Stimulated activated CD4-positive, alpha-beta T cell treated with anti-CD3 and anti-CD28 coated beads, Interleukin-2, amount 100 ng/mL, for 48 hours (primary cell): ENCODE results near the gene TRAPPC12.

Source experiments
- DNase-seq, 2 donors: peaks; one replicate each; pipeline ENCODE4 v3.0.0-alpha.2; 2020

The TRAPPC12 gene

DNA sequence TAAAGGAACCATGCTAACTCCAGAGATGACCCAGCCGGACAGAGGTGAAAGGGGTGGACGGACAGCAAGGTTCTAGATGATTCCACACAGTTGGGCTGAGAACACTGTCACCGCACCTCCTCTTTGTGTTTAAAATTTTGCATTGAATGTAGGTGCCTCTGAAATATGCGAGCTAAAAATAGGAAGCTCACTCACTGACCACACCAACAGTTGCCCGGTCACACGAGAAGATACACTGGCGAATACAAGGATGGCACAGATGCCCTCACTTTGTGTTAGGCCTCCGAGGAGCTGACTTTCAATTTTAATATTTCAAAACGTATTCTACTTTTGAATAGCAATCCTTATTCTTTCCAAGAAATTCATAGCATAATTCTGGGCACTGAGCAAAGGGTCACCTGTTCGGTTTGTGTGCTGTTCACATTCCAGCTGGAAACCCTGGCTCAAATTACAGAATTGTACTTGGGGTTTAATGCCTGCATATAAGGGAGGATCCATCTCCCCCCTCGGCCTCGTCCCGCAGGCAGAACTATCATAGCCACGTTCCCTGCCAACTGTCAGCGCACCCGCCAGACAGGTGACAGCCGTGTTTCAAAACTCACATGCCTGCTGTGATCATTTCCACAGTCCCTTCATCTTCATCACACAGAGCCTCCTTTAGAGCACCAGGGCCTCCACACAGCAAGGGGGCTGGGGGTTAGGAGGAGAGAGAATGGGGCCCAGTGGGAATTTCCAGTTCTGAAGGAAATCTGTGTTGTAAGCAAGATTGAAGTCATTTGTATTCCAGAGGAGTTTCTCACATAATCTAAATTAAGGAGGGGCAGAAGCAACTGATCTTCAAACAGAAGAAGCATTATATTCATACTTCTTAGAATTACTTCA is 91.6 kb downstream of the TRAPPC12 start:
- DNase-seq: no peak

DNA sequence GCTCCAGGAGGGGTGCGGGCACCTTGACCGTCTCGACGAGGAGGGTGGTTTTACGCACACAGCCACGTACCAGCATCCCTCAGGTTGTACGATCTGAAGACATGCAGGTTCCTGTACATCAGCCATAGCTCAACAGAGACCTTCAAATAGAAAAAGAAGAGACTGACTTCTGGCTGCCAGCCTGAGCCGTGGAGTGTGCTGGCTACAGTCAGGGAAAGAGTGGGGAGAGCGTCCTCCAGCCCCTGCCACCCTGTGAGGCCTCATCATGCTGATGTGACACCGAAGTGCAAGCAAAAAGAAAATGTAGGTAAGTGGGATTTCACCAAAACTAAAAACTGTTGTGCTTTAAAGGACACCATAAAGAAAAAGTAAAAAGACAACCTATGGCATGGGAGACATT is 92.8 kb downstream of the TRAPPC12 start:
- no peak for DNase-seq

DNA sequence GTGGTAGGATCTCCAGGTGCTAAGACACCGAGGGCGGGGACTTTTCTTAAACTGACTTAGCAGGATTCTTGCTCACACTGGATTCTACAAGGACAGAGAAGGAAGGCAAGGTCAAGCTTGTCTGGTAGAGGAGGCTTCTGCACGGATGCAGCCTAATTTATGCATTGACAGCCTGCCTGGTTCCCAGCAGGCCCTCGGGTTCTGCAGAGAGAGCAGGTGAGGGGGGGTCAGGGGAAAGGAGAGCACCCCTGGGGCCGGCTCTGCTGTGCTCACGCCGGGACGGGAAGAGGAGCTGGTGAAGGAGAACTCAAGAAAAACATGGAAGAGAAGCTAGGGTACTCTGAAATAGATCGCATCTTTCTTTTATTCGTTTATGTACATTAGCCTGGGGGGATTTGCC is 93.5 kb downstream of the TRAPPC12 start:
- no peak for DNase-seq

DNA sequence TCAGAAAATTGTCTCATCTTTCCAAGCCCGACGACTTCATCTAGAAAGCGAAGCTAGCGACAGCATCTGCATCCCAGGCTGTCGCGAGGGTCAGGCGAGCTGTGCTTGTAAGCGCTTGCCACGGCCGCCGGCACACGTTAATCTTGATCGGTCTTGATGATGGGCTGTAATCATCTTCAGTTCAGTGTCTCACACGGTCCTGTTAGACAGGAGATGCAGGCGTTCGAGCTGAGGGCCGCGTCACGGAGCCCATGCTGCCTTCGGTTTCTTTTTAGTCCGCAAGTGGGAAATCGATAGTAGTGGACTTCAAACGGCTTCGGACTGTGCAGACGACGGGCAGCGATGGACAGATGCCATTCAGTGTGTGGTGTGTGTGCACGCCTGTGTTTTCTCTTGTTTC is 96.3 kb downstream of the TRAPPC12 start:
- no peak for DNase-seq

GRCh38 chr2:3476321-3476984 is 97.0 kb downstream of the TRAPPC12 start:
- no peak for DNase-seq

GRCh38 chr2:3476985-3477327 is 97.5 kb downstream of the TRAPPC12 start:
- DNase-seq: no peak

GRCh38 chr2:3478846-3479385 is 99.4 kb downstream of the TRAPPC12 start:
- no peak for DNase-seq

- no peak for DNase-seq
These were observed 100.2 kb downstream of the TRAPPC12 start for GRCh38 chr2:3479430-3480320.

DNA sequence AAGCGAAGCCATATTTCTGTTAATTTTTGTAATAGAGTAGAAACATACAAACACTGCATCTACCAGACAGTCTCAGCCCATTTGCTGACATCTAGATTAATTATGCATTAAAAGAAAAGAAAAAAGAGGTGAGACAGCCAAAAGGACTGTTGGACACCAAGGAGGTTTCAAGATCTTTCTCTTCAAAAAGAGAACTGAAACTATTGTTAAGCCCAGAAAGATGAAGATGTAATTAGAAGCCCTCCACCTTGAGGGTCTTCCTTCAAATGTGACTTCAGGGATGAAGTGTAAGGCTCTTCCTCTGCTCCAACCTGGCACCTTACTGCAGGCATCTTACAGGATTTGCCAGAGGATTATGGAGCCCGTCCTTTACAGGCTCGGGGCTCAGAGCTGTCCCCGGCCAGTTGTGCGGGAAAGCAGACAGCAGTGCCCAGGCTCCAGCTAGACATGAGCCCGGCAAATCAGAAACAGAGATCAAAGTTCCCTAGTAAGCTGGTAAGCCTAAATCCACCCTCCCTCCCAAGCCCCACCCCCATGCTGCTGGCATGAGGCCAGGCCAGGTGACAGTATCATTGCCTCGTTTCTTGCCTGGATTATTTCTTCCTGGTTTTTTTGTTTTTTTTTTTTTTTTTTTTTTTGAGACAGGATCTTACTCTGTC is 101.0 kb downstream of the TRAPPC12 start:
- no peak for DNase-seq

GRCh38 chr2:3481011-3481400 is 101.5 kb downstream of the TRAPPC12 start:
- no peak for DNase-seq

- DNase-seq: no peak
These were observed 102.4 kb downstream of the TRAPPC12 start for GRCh38 chr2:3481736-3482362.

GRCh38 chr2:3482363-3482821 is 102.9 kb downstream of the TRAPPC12 start:
- DNase-seq: no peak

DNA sequence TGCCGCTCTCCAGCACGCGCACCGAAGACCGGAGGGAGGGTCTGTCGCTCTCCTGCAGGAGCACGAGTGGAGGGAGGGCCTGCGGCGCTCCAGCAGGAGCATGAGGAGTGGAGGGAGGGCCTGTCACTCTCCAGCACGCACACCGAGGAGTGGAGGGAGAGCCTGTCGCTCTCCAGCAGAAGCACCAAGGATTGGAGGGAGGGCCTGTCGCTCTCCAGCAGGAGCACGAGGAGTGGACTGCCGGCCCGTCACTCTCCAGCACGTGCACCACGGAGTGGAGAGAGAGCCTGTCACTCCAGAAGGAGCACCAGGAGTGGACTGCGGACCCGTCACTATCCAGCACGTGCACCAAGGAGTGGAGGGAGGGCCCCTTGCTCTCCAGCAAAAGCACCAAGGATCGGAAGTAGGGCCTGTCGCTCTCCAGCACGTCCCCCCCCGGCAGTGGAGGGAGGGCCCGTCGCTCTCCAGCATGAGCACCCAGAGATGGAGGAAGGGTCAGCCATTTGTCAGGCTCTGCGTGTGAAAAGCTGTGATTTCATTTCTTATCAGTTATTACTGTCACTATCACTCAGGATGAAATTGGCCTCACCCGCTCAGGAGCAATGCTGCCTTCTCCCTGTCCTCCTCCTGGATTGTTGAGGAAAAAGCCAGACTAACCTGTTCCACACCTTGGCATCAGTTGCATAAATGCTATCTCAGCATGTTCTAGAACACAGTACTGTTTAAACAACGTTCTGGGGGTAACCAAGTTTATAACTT is 103.9 kb downstream of the TRAPPC12 start:
- DNase-seq: no peak

DNA sequence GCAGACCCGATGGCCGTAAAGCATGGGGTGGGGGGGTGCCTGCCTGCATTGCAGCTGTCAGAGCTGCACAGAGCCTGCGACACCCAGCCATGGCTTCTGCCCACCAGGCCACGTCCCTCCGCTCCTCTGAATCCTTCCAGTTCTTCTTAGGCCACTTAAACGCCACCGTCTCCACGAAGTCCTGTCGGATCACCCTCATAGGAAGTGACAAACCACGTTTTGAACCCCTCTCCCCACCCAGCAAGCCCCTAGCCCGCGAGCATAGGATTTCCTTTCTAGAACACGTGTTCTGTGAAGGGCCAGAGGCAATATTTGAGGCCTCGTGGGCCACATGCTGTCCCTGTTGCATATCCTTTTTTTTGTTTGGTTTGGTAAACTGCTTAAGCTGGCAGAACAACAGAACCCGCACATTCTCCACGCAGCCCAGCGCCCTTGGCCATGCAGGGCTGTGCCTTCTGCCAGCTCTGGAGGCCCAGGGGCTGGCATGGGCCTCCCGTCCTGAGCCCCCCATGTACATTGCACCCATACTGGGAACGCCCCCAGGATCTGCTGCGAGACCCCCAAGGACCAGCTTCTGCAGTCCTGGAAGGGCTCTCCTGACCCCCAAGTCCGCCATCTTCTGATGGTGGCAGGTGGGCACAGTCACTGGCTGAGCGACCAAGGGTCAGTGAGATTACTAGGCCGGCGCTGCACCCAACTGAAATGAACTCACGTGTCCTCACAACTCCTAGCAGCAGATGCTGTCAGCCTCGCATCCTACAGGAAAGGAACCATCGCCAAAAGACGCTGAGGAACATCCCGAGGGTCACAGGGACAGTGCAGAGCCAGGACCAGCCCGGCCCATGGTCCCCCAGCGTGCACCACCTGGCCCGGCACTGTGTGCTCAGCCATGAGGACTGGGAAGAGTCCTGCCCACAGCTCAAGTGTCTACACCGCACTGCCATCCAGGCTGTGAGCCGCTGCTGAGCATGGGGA is 104.8 kb downstream of the TRAPPC12 start:
- DNase-seq: no peak

DNA sequence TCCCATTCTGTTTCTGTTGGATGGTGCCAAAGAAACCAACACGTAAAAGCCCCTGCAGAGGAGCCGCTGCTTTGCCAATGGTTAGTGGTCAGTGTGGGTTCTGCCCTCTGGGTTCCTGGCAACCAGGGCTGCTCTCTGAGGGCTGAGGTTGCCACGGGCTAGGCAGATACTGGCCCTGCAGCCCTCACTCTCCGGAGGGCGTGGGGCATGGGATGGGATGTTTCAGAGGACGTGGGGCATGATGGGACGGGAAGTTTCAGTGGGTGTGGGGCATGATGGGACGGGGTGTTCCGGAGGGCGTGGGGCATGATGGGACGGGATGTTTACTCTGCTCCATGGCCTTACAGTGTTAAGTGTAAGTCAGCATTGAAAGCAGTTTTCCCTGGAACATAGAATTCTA is 105.7 kb downstream of the TRAPPC12 start:
- DNase-seq: no peak

GRCh38 chr2:3486047-3487027 is 106.8 kb downstream of the TRAPPC12 start:
- DNase-seq: no peak

DNA sequence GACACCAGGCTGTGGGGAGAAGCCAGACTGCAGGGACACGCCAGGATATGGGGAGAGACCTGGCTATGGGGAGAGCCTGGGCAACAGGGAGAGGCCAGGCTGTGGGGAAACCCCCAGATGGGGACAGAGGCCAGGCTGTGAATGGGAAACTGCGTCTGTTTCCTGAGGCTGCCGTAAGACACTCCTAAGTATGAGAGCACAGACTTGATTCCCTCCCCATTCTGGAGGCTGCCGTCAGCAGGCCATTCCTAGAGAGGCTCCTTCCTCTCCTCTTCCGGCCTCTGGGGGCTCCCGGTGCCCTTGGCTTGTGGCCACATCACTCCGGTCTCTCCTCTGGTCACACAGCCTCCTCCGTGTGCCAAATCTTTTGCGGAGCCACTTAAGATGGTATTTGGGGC is 107.5 kb downstream of the TRAPPC12 start:
- no peak for DNase-seq

- DNase-seq: no peak
These were observed 107.9 kb downstream of the TRAPPC12 start for GRCh38 chr2:3487432-3487831.

- DNase-seq: no peak
These were observed 108.6 kb downstream of the TRAPPC12 start for GRCh38 chr2:3488061-3488531.
